Astrocyte (in vitro differentiated cells and primary cell): ENCODE data around the gene NT5DC3. TPM values are rescaled to one million over a fixed set of nuclear protein-coding genes. Genes with fewer than 3 reads are reported as not detected.

Experiments used
- DNase-seq: peaks from one replicate; pipeline ENCODE4 v3.0.0-alpha.2; 2010; ENCODE audit warnings: low read depth
- FAIRE-seq: peaks from 2 replicates; lab custom pipeline; 2011; peaks lifted over from hg19 to GRCh38; lab: Jason Lieb, UNC
- H2AFZ ChIP-seq: 2 replicates; pipeline ENCODE4 v1.6.0; 2012; ENCODE audit warnings: low read depth, low read length, inconsistent platforms
- H3K27ac ChIP-seq: 2 replicates; pipeline ENCODE4 v1.5.1; 2011; ENCODE audit warnings: low read depth, low read length, inconsistent platforms
- H3K27me3 ChIP-seq: 2 replicates; pipeline ENCODE4 v1.6.0; 2011; ENCODE audit warnings: low read length, inconsistent platforms; ENCODE audit not compliant: insufficient read depth
- H3K36me3 ChIP-seq: 2 replicates; pipeline ENCODE4 v1.5.1; 2011; ENCODE audit warnings: low read length, inconsistent platforms; ENCODE audit not compliant: insufficient read depth
- H3K4me1 ChIP-seq: 2 replicates; pipeline ENCODE4 v1.5.1; 2011; ENCODE audit warnings: low read length, inconsistent platforms; ENCODE audit not compliant: insufficient read depth
- H3K4me2 ChIP-seq: 2 replicates; pipeline ENCODE4 v1.6.0; 2012; ENCODE audit warnings: low read length, inconsistent platforms
- H3K4me3 ChIP-seq: 2 replicates; pipeline ENCODE4 v1.5.1; 2011; ENCODE audit warnings: low read depth, mild to moderate bottlenecking, low read length, inconsistent platforms; ENCODE audit not compliant: insufficient read depth
- H3K79me2 ChIP-seq: 2 replicates; pipeline ENCODE4 v1.6.0; 2012; ENCODE audit warnings: mild to moderate bottlenecking, low read length, inconsistent platforms; ENCODE audit not compliant: insufficient read depth
- H3K9ac ChIP-seq: 2 replicates; pipeline ENCODE4 v1.6.0; 2012; ENCODE audit warnings: mild to moderate bottlenecking, low read length, inconsistent platforms
- H3K9me3 ChIP-seq: 2 replicates; pipeline ENCODE4 v1.5.1; 2012; ENCODE audit warnings: low read depth, mild to moderate bottlenecking, low read length, inconsistent platforms; ENCODE audit not compliant: insufficient read depth
- H4K20me1 ChIP-seq: 2 replicates; pipeline ENCODE4 v1.6.0; 2012; ENCODE audit warnings: low read length, inconsistent platforms; ENCODE audit not compliant: insufficient read depth
- H3K27ac Mint-ChIP-seq: one replicate; pipeline ENCODE4 v1.8.0; 2021; ENCODE audit warnings: mild to moderate bottlenecking, mixed read lengths; ENCODE audit not compliant: unreplicated experiment
- H3K27me3 Mint-ChIP-seq: one replicate; pipeline ENCODE4 v1.8.0; 2021; ENCODE audit warnings: low read depth, mixed read lengths; ENCODE audit not compliant: unreplicated experiment
- H3K36me3 Mint-ChIP-seq: one replicate; pipeline ENCODE4 v1.8.0; 2021; ENCODE audit warnings: low read depth, mixed read lengths; ENCODE audit not compliant: unreplicated experiment
- H3K4me1 Mint-ChIP-seq: one replicate; pipeline ENCODE4 v1.8.0; 2021; ENCODE audit warnings: low read depth, mixed read lengths; ENCODE audit not compliant: unreplicated experiment
- H3K4me3 Mint-ChIP-seq: one replicate; pipeline ENCODE4 v1.8.0; 2021; ENCODE audit warnings: mild to moderate bottlenecking, moderate library complexity, mixed read lengths; ENCODE audit not compliant: unreplicated experiment
- H3K9me3 Mint-ChIP-seq: one replicate; pipeline ENCODE4 v1.8.0; 2021; ENCODE audit warnings: mild to moderate bottlenecking, mixed read lengths; ENCODE audit not compliant: unreplicated experiment
- EZH2 ChIP-seq: IDR thresholded peaks from 2 replicates; pipeline ENCODE4 v1.6.1; 2012; ENCODE audit warnings: mild to moderate bottlenecking, low read length, inconsistent platforms; ENCODE audit not compliant: insufficient read depth
- total RNA-seq: library from RNA; stranded (reverse); gene quantifications from 2 replicates; pipeline ENCODE4 v1.2.1, GENCODE V29; 2021
- TF ChIP-seq, protein P1 (sequence below): IDR thresholded peaks from 2 replicates; pipeline ENCODE4 v1.5.1; 2011; ENCODE audit warnings: low read depth, mild to moderate bottlenecking, inconsistent platforms, low read length, moderate library complexity; ENCODE audit not compliant: insufficient read depth

NT5DC3 gene
- total RNA-seq, 1 donor from 2014 or later = 13.6 TPM

- Histone ChIP-seq H2AFZ (no peak overlapping the region), H3K9me3 (no peaks in the 10 kb centered on the region), H3K4me1 (no peaks in the 10 kb centered on the region), H4K20me1 (no peaks in the 10 kb centered on the region), H3K27me3 (no peaks in the 10 kb centered on the region), H3K4me3 (no peak overlapping the region), H3K27ac (no peak overlapping the region), H3K9ac (no peak overlapping the region), H3K4me2 (no peak overlapping the region), H3K36me3 (peaks cover 11% of the 10 kb centered on the region), H3K79me2 (no peaks in the 10 kb centered on the region)
- Mint-ChIP-seq H3K27ac (peak overlapping the region; percentile 47), H3K4me3 (no peak overlapping the region), H3K36me3 (peaks cover 9% of the 10 kb centered on the region), H3K4me1 (no peaks in the 10 kb centered on the region), H3K9me3 (no peaks in the 10 kb centered on the region), H3K27me3 (no peaks in the 10 kb centered on the region)
- FAIRE-seq = no peak
- TF ChIP-seq, protein P1, sequence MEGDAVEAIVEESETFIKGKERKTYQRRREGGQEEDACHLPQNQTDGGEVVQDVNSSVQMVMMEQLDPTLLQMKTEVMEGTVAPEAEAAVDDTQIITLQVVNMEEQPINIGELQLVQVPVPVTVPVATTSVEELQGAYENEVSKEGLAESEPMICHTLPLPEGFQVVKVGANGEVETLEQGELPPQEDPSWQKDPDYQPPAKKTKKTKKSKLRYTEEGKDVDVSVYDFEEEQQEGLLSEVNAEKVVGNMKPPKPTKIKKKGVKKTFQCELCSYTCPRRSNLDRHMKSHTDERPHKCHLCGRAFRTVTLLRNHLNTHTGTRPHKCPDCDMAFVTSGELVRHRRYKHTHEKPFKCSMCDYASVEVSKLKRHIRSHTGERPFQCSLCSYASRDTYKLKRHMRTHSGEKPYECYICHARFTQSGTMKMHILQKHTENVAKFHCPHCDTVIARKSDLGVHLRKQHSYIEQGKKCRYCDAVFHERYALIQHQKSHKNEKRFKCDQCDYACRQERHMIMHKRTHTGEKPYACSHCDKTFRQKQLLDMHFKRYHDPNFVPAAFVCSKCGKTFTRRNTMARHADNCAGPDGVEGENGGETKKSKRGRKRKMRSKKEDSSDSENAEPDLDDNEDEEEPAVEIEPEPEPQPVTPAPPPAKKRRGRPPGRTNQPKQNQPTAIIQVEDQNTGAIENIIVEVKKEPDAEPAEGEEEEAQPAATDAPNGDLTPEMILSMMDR = no peak
- no peak for TF ChIP-seq EZH2
- DNase-seq = no peak
Measured at GRCh38 chr12:103758310-103759089, 82.5 kb downstream of the NT5DC3 start.

GRCh38 chr12:103757248-103757647, 83.8 kb downstream of the NT5DC3 start:
- Histone ChIP-seq H4K20me1 (no peaks in the 10 kb centered on the region), H3K79me2 (no peaks in the 10 kb centered on the region), H3K9me3 (no peaks in the 10 kb centered on the region), H3K27me3 (no peaks in the 10 kb centered on the region), H3K36me3 (peaks cover 7% of the 10 kb centered on the region), H3K4me1 (no peaks in the 10 kb centered on the region), H3K4me3 (no peak overlapping the region), H2AFZ (no peak overlapping the region), H3K4me2 (no peak overlapping the region), H3K27ac (no peak overlapping the region), H3K9ac (no peak overlapping the region)
- no peak for FAIRE-seq
- DNase-seq = no peak
- Mint-ChIP-seq H3K4me1 (no peaks in the 10 kb centered on the region), H3K4me3 (no peak overlapping the region), H3K27me3 (no peaks in the 10 kb centered on the region), H3K36me3 (peaks cover 6% of the 10 kb centered on the region), H3K27ac (no peak overlapping the region), H3K9me3 (no peaks in the 10 kb centered on the region)
- no peak for TF ChIP-seq EZH2
- TF ChIP-seq, protein P1 = no peak

- DNase-seq (no peak), FAIRE-seq (no peak)
- Histone ChIP-seq H3K36me3 (peaks cover 4% of the 10 kb centered on the region), H4K20me1 (no peaks in the 10 kb centered on the region), H3K79me2 (no peaks in the 10 kb centered on the region), H3K9ac (no peak overlapping the region), H3K27ac (no peak overlapping the region), H3K27me3 (no peaks in the 10 kb centered on the region), H3K4me2 (no peak overlapping the region), H3K4me3 (no peak overlapping the region), H3K4me1 (no peaks in the 10 kb centered on the region), H2AFZ (no peak overlapping the region), H3K9me3 (no peaks in the 10 kb centered on the region)
- H3K4me1 Mint-ChIP-seq = no peaks in the 10 kb centered on the region
- no peak overlapping the region for H3K27ac Mint-ChIP-seq
- H3K9me3 Mint-ChIP-seq = no peaks in the 10 kb centered on the region
- no peak for TF ChIP-seq EZH2
- H3K27me3 Mint-ChIP-seq = peaks cover under 1% of the 10 kb centered on the region
- peaks cover 6% of the 10 kb centered on the region for H3K36me3 Mint-ChIP-seq
- H3K4me3 Mint-ChIP-seq = no peak overlapping the region
Measured at GRCh38 chr12:103756443-103756842, 84.6 kb downstream of the NT5DC3 start.
